GM23338 (cell line): ENCODE data around the gene SPON2.

Source experiments
- CREB1 ChIP-seq: fragments of 250-450 bp; sonication (Bioruptor Pico); IDR thresholded peaks from 2 replicates; pipeline ENCODE4 v1.5.0; 2020; ENCODE audit warnings: low read depth, mild to moderate bottlenecking, moderate library complexity
- CTCF ChIP-seq, 2 experiments: fragments of 200-600 bp in 1 of 2; sonication (generic) in 1 of 2; conservative IDR thresholded peaks; 2 replicates each; pipeline versions ENCODE4 v1.5.1 to v1.6.1; 2016 to 2017; ENCODE audit warnings: antibody characterized with exemption in 2 of 2, low read depth in 2 of 2, mild to moderate bottlenecking in 2 of 2, moderate library complexity in 1 of 2
- EZH2 ChIP-seq: fragments of 200-600 bp; sonication (generic); IDR thresholded peaks from one replicate; pipeline ENCODE4 v1.8.0; 2017; ENCODE audit warnings: antibody characterized with exemption, mild to moderate bottlenecking, low read depth; ENCODE audit not compliant: unreplicated experiment
- EZH2phosphoT487 ChIP-seq: fragments of 200-600 bp; sonication (generic); IDR thresholded peaks from one replicate; pipeline ENCODE4 v1.8.1; 2018; ENCODE audit warnings: antibody characterized with exemption; ENCODE audit not compliant: unreplicated experiment
- POLR2AphosphoS5 ChIP-seq: IDR thresholded peaks from 2 replicates; pipeline ENCODE4 v1.6.1; 2016; ENCODE audit warnings: antibody characterized with exemption, low read depth
- REST ChIP-seq: IDR thresholded peaks from one replicate; pipeline ENCODE4 v1.6.1; 2018; ENCODE audit warnings: antibody characterized with exemption; ENCODE audit not compliant: unreplicated experiment

- TF ChIP-seq POLR2AphosphoS5 (no peak), CTCF (conservative IDR thresholded peaks at IDR 0.05; ENCODE audit: low read depth in 2 of 2) (no peak), EZH2 (no peak), REST (no peak), EZH2phosphoT487 (no peak), CREB1 (CRISPR knock-in tag) (no peak)
Observed at GRCh38 chr4:1214101-1215095, 42.0 kb upstream of the SPON2 start.
